H1 (cell line): ENCODE data around the gene RUSF1. TPM values are rescaled to one million over a fixed set of nuclear protein-coding genes. Genes with fewer than 3 reads are reported as not detected.
A peak's percentile ranks its signal among the peaks of the same experiment; 100 is the strongest.

Source experiments
- NRF1 ChIP-seq: IDR thresholded peaks from 2 replicates; pipeline ENCODE4 v1.6.1; 2011; ENCODE audit warnings: mild to moderate bottlenecking, low read depth, low read length, improper control_type of control experiment
- polyA plus RNA-seq, 7 experiments: library from polyadenylated mRNA; depleted of rRNA in 3 of 7; stranded (reverse) in 5 of 7; unstranded in 2 of 7; fragments of >200 nt in 5 of 7; fragments of 200-250 nt in 2 of 7; gene quantifications; 1 replicate in 5 of 7; 2 replicates in 1 of 7; 4 replicates in 1 of 7; pipeline versions ENCODE4 v1.2.1 to v1.2.3, GENCODE V29; 2011 to 2013; ENCODE audit warnings: missing spikeins in 2 of 7, mixed read lengths in 2 of 7
- total RNA-seq: library from RNA; stranded (reverse); fragmentation: NEBNext Ultra II Directional; extraction: Animal tissue kit (Norgen Biotek cat#: 25700); gene quantifications from 2 replicates; pipeline ENCODE4 v1.2.1, GENCODE V29; 2021
- TF ChIP-seq, protein P1 (sequence below), 3 experiments: IDR thresholded peaks; 1 replicate in 2 of 3; 2 replicates in 1 of 3; pipeline versions ENCODE4 v1.5.1 to v1.6.1; 2011; ENCODE audit warnings: low read length in 3 of 3, mild to moderate bottlenecking in 3 of 3, inconsistent platforms in 2 of 3, low read depth in 1 of 3, moderate library complexity in 1 of 3; ENCODE audit not compliant: insufficient read depth in 1 of 3; ENCODE audit errors: control extremely low read depth in 1 of 3
- TF ChIP-seq, protein P2 (sequence below): IDR thresholded peaks from 2 replicates; pipeline ENCODE4 v1.6.1; 2012; ENCODE audit warnings: inconsistent platforms

Gene RUSF1
- total and polyA plus RNA-seq, 2 of the 8 experiments (the other 6 are each of a cell fraction or from before 2014, with no cell fraction given): 22.5 to 33.7 TPM

DNA sequence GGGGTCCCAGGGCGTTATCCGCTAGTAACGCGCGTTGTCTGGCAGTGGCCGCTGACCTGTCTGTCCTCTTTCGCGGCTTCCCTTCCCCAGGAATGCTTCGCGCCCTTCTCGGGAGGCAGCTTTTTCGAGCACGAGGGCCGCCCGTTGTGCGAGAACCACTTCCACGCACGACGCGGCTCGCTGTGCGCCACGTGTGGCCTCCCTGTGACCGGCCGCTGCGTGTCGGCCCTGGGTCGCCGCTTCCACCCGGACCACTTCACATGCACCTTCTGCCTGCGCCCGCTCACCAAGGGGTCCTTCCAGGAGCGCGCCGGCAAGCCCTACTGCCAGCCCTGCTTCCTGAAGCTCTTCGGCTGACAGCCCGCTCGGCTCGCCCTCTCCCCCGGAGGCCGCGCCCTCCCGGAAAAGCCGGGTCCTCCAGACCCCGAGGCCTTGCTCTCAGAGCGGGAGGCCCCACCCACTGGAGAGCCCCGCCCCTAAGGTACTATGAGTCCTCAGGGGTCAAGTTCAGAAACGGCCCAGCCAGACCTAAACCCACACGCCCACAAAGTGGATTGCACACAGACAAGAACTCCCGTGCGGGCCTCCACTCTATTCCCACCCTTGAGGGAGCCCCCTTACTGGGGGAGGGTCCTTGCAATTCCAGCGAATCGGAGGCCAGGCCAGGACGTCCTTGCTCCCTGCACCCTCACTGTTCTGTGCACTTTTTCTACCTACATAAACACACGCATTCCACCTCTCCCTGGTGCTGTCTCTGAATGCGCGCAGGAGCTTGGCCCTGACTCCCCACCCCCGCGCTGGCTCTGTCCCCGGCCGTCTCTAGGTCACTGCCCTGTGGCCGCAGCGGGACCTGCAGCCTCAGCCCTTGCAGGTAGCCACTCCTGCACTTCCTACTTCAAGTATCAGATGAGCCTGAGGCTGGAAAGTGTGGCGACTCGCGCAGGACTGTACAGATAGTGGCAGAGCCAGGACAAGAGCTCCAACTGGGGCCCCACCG lies 30.7 kb downstream of the RUSF1 start (continued):
- no peak for TF ChIP-seq NRF1
- TF ChIP-seq, protein P1, sequence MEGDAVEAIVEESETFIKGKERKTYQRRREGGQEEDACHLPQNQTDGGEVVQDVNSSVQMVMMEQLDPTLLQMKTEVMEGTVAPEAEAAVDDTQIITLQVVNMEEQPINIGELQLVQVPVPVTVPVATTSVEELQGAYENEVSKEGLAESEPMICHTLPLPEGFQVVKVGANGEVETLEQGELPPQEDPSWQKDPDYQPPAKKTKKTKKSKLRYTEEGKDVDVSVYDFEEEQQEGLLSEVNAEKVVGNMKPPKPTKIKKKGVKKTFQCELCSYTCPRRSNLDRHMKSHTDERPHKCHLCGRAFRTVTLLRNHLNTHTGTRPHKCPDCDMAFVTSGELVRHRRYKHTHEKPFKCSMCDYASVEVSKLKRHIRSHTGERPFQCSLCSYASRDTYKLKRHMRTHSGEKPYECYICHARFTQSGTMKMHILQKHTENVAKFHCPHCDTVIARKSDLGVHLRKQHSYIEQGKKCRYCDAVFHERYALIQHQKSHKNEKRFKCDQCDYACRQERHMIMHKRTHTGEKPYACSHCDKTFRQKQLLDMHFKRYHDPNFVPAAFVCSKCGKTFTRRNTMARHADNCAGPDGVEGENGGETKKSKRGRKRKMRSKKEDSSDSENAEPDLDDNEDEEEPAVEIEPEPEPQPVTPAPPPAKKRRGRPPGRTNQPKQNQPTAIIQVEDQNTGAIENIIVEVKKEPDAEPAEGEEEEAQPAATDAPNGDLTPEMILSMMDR (IDR thresholded peaks at IDR 0.05; ENCODE audit: control extremely low read depth in 1 of 3, insufficient read depth in 1 of 3, low read depth in 1 of 3, low read length in 3 of 3): peak; percentile 46 to 60 (median 57)
- TF ChIP-seq, protein P2, sequence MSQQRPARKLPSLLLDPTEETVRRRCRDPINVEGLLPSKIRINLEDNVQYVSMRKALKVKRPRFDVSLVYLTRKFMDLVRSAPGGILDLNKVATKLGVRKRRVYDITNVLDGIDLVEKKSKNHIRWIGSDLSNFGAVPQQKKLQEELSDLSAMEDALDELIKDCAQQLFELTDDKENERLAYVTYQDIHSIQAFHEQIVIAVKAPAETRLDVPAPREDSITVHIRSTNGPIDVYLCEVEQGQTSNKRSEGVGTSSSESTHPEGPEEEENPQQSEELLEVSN: peak; percentile 52; the same call in 1 of the 2 replicates
